ENCODE results near the gene CDK2AP2. TPM values are rescaled to one million over a fixed set of nuclear protein-coding genes. Genes with fewer than 3 reads are reported as not detected.
"Not testable (repeated sequence)": the region's sequence is repeated elsewhere in the genome, so short reads cannot be mapped to it uniquely, and the experiment has no call there.

CDK2AP2 gene
- polyA plus RNA-seq, 6 donors from 2014 or later, result 87.4 to 161 (median 111) TPM

GRCh38 chr11:67521924-67522323 is 14.0 kb upstream of the CDK2AP2 start:
- no peak for ATAC-seq (ENCODE audit: low read depth in 2 of 2)
- peaks cover 0 to 42% (median 35%) of the 10 kb centered on the region in 3 donors for H3K27me3 Mint-ChIP-seq

GRCh38 chr11:67520856-67521824 is 13.2 kb upstream of the CDK2AP2 start:
- DNase-seq, result no peak
- Mint-ChIP-seq H3K27me3 (peaks cover 0 to 38% (median 29%) of the 10 kb centered on the region in 3 donors), H3K4me1 (no peaks in the 10 kb centered on the region), H3K27ac (no peak overlapping the region), H3K36me3 (no peaks in the 10 kb centered on the region), H3K4me3 (no peak overlapping the region), H3K9me3 (no peaks in the 10 kb centered on the region)
- no peak for ATAC-seq (ENCODE audit: low read depth in 2 of 2)

More at GRCh38 chr11:67521924-67522323, 14.0 kb upstream of the CDK2AP2 start:
- peak overlapping the region in 1 of 6 donors; percentile 83 for H3K27ac Mint-ChIP-seq
- peaks cover 0 to under 1% of the 10 kb centered on the region in 2 donors for H3K36me3 Mint-ChIP-seq
- no peak overlapping the region for H3K4me3 Mint-ChIP-seq
- no peaks in the 10 kb centered on the region for H3K9me3 Mint-ChIP-seq
- no peaks in the 10 kb centered on the region for H3K4me1 Mint-ChIP-seq
- no peak for DNase-seq

- Mint-ChIP-seq H3K27ac (no peak overlapping the region), H3K27me3 (peaks cover 0 to 33% (median 28%) of the 10 kb centered on the region in 3 donors), H3K9me3 (no peaks in the 10 kb centered on the region), H3K36me3 (no peaks in the 10 kb centered on the region), H3K4me1 (no peaks in the 10 kb centered on the region), H3K4me3 (no peak overlapping the region)
- DNase-seq (no peak), ATAC-seq (ENCODE audit: low read depth in 2 of 2) (no peak)
These were observed 11.8 kb upstream of the CDK2AP2 start for GRCh38 chr11:67519726-67520125.

GRCh38 chr11:67517784-67518552 is 10.0 kb upstream of the CDK2AP2 start:
- no peak for DNase-seq
- Mint-ChIP-seq H3K36me3 (no peaks in the 10 kb centered on the region), H3K9me3 (no peaks in the 10 kb centered on the region), H3K27ac (no peak overlapping the region), H3K4me3 (no peak overlapping the region), H3K27me3 (peaks cover 6 to 36% (median 22%) of the 10 kb centered on the region in 3 donors), H3K4me1 (no peaks in the 10 kb centered on the region)
- no peak for ATAC-seq (ENCODE audit: low read depth in 2 of 2)

GRCh38 chr11:67516806-67517205 is 8.8 kb upstream of the CDK2AP2 start:
- ATAC-seq (ENCODE audit: low read depth in 2 of 2) (no peak), DNase-seq (no peak)
- peaks cover 6 to 45% (median 16%) of the 10 kb centered on the region in 3 donors for H3K27me3 Mint-ChIP-seq
- H3K9me3 Mint-ChIP-seq, result no peaks in the 10 kb centered on the region
- no peaks in the 10 kb centered on the region for H3K36me3 Mint-ChIP-seq
- H3K4me1 Mint-ChIP-seq, result no peaks in the 10 kb centered on the region
- H3K27ac Mint-ChIP-seq, result no peak overlapping the region
- H3K4me3 Mint-ChIP-seq, result no peak overlapping the region

- Mint-ChIP-seq H3K36me3 (no peaks in the 10 kb centered on the region), H3K4me3 (no peak overlapping the region), H3K27me3 (peaks cover 11 to 50% (median 15%) of the 10 kb centered on the region in 3 donors), H3K27ac (no peak overlapping the region), H3K9me3 (peaks cover 0 to 1% (median 0%) of the 10 kb centered on the region in 7 donors), H3K4me1 (peaks cover 1 to 5% (median 3%) of the 10 kb centered on the region in 3 donors)
- DNase-seq (no peak), ATAC-seq (ENCODE audit: low read depth in 2 of 2) (no peak)
These were observed 6.2 kb upstream of the CDK2AP2 start for GRCh38 chr11:67514116-67514515.

- Mint-ChIP-seq H3K4me1 (peaks cover 13 to 22% (median 22%) of the 10 kb centered on the region in 3 donors), H3K4me3 (peak overlapping the region in 1 of 8 donors; percentile 96), H3K27me3 (peaks cover 9 to 37% (median 11%) of the 10 kb centered on the region in 3 donors)
- H3K36me3 Mint-ChIP-seq; ATAC-seq (ENCODE audit: low read depth in 2 of 2); H3K9me3 Mint-ChIP-seq; DNase-seq; H3K27ac Mint-ChIP-seq: not testable (repeated sequence)
These were observed 3.6 kb upstream of the CDK2AP2 start for GRCh38 chr11:67511558-67511957.

- ATAC-seq (ENCODE audit: low read depth in 2 of 2), result no peak
- Mint-ChIP-seq H3K36me3 (no peaks in the 10 kb centered on the region), H3K4me1 (peaks cover 24 to 35% (median 34%) of the 10 kb centered on the region in 3 donors), H3K9me3 (peaks cover 0 to 1% (median 0%) of the 10 kb centered on the region in 7 donors), H3K27ac (peak overlapping the region in 4 of 6 donors; percentile 66 to 99 (median 94)), H3K27me3 (peaks cover 0 to 26% (median 11%) of the 10 kb centered on the region in 3 donors), H3K4me3 (peak overlapping the region in 3 of 8 donors; percentile 50 to 96 (median 92))
- no peak for DNase-seq
These were observed 2.0 kb upstream of the CDK2AP2 start for GRCh38 chr11:67510023-67510345.

- H3K4me3 Mint-ChIP-seq, result peak overlapping the region; percentile 87 to 96 (median 94)
- peaks cover 0 to 19% (median 6%) of the 10 kb centered on the region in 3 donors for H3K27me3 Mint-ChIP-seq
- DNase-seq (peak; percentile 100), ATAC-seq (ENCODE audit: low read depth in 2 of 2) (peak; percentile 51 to 54)
- H3K36me3 Mint-ChIP-seq, result no peaks in the 10 kb centered on the region
- peaks cover 0 to 1% (median 0%) of the 10 kb centered on the region in 7 donors for H3K9me3 Mint-ChIP-seq
- peak overlapping the region; percentile 98 to 100 (median 99) for H3K27ac Mint-ChIP-seq
- peaks cover 30 to 41% (median 36%) of the 10 kb centered on the region in 3 donors for H3K4me1 Mint-ChIP-seq
These were observed 642 bp upstream of the CDK2AP2 start for GRCh38 chr11:67508486-67509121.

- H3K4me3 Mint-ChIP-seq, result peak overlapping the region; percentile 87 to 96 (median 94)
- H3K9me3 Mint-ChIP-seq, result peaks cover 0 to 1% (median 0%) of the 10 kb centered on the region in 7 donors
- H3K36me3 Mint-ChIP-seq, result no peaks in the 10 kb centered on the region
- ATAC-seq (ENCODE audit: low read depth in 2 of 2) (no peak), DNase-seq (peak; percentile 11)
- peak overlapping the region; percentile 7 to 99 (median 90) for H3K27ac Mint-ChIP-seq
- H3K4me1 Mint-ChIP-seq, result peaks cover 39 to 48% (median 48%) of the 10 kb centered on the region in 3 donors
- H3K27me3 Mint-ChIP-seq, result peaks cover 0 to 12% (median 6%) of the 10 kb centered on the region in 3 donors
These were observed 609 bp downstream of the CDK2AP2 start for GRCh38 chr11:67507242-67507863.

GRCh38 chr11:67506426-67507051 is 1.4 kb downstream of the CDK2AP2 start:
- Mint-ChIP-seq H3K4me3 (peak overlapping the region; percentile 92 to 96 (median 94)), H3K9me3 (peaks cover 0 to 1% (median 0%) of the 10 kb centered on the region in 7 donors), H3K27ac (peak overlapping the region; percentile 97 to 99 (median 98)), H3K36me3 (no peaks in the 10 kb centered on the region), H3K27me3 (peaks cover 0 to 9% (median 6%) of the 10 kb centered on the region in 3 donors), H3K4me1 (peaks cover 39 to 48% (median 48%) of the 10 kb centered on the region in 3 donors)
- ATAC-seq (ENCODE audit: low read depth in 2 of 2), result no peak
- no peak for DNase-seq

All from naive B cell (primary cell).